ENCODE data around the gene STX18.

The STX18 gene

GRCh38 chr4:4430492-4431195, 111.2 kb downstream of the STX18 start:
- peak; percentile 67 for DNase-seq (ENCODE audit: low spot score)
- in situ Hi-C loops (cut with MboI; ENCODE audit: low pct_unique_long_range_greater_than_20kb, low sequenced_read_pairs, unreplicated experiment), result no loop called here
- TF ChIP-seq CTCF (IDR thresholded peaks at IDR 0.05; ENCODE audit: extremely low read depth, insufficient read depth, missing control alignments), result peak; percentile 64

- in situ Hi-C loops (cut with MboI; ENCODE audit: low pct_unique_long_range_greater_than_20kb, low sequenced_read_pairs, unreplicated experiment), result no loop called here
- DNase-seq (ENCODE audit: low spot score), result no peak
- TF ChIP-seq CTCF (IDR thresholded peaks at IDR 0.05; ENCODE audit: extremely low read depth, insufficient read depth, missing control alignments), result no peak
Observed at GRCh38 chr4:4428966-4429875, 112.6 kb downstream of the STX18 start.

GRCh38 chr4:4427886-4428285, 114.0 kb downstream of the STX18 start:
- no peak for TF ChIP-seq CTCF (IDR thresholded peaks at IDR 0.05; ENCODE audit: extremely low read depth, insufficient read depth, missing control alignments)
- DNase-seq (ENCODE audit: low spot score), result no peak
- in situ Hi-C loops (cut with MboI; ENCODE audit: low pct_unique_long_range_greater_than_20kb, low sequenced_read_pairs, unreplicated experiment), result no loop called here

- in situ Hi-C loops (cut with MboI; ENCODE audit: low pct_unique_long_range_greater_than_20kb, low sequenced_read_pairs, unreplicated experiment), result no loop called here
Observed at GRCh38 chr4:4427121-4427870, 114.6 kb downstream of the STX18 start.

GRCh38 chr4:4426511-4427120, 115.2 kb downstream of the STX18 start:
- TF ChIP-seq CTCF (IDR thresholded peaks at IDR 0.05; ENCODE audit: extremely low read depth, insufficient read depth, missing control alignments), result no peak
- DNase-seq (ENCODE audit: low spot score), result no peak
- in situ Hi-C loops (cut with MboI; ENCODE audit: low pct_unique_long_range_greater_than_20kb, low sequenced_read_pairs, unreplicated experiment), result no loop called here

More at GRCh38 chr4:4427121-4427870, 114.6 kb downstream of the STX18 start:
- TF ChIP-seq CTCF (IDR thresholded peaks at IDR 0.05; ENCODE audit: extremely low read depth, insufficient read depth, missing control alignments), result no peak
- DNase-seq (ENCODE audit: low spot score), result no peak

GRCh38 chr4:4425696-4426095, 116.2 kb downstream of the STX18 start:
- no peak for TF ChIP-seq CTCF (IDR thresholded peaks at IDR 0.05; ENCODE audit: extremely low read depth, insufficient read depth, missing control alignments)
- DNase-seq (ENCODE audit: low spot score), result no peak
- in situ Hi-C loops (cut with MboI; ENCODE audit: low pct_unique_long_range_greater_than_20kb, low sequenced_read_pairs, unreplicated experiment), result no loop called here

All from GM13977 (cell line).